Lung (tissue), 12 donors: ENCODE data around the gene SRC. TPM values are rescaled to one million over a fixed set of nuclear protein-coding genes. Genes with fewer than 3 reads are reported as not detected.

Experiments used
- ATAC-seq: fragments of 200-7000 bp; cut with Tn5 transposase; one replicate; pipeline ENCODE4 v1.9.1; 2020; ENCODE audit warnings: moderate number of reproducible peaks; ENCODE audit not compliant: insufficient read depth, low FRiP score
- DNase-seq, 3 donors: peaks; one replicate each; pipeline ENCODE4 v3.0.0-alpha.2; 2013 to 2017
- H3K27ac ChIP-seq, 2 donors: one replicate each; pipeline ENCODE4 v1.5.1; 2013; ENCODE audit warnings: mild to moderate bottlenecking in 2 of 2, moderate library complexity in 2 of 2, control low read depth in 1 of 2, inconsistent platforms in 1 of 2, low read depth in 1 of 2, low read length in 1 of 2
- H3K27me3 ChIP-seq, 3 donors: one replicate each; pipeline ENCODE4 v1.5.1; 2013; ENCODE audit warnings: low read length in 2 of 3; ENCODE audit not compliant: control insufficient read depth in 3 of 3, insufficient read depth in 3 of 3
- H3K36me3 ChIP-seq, 4 donors: one replicate each; pipeline ENCODE4 v1.5.1; 2013; ENCODE audit warnings: low read length in 4 of 4, mild to moderate bottlenecking in 1 of 4, moderate library complexity in 1 of 4; ENCODE audit not compliant: control insufficient read depth in 4 of 4, insufficient read depth in 4 of 4
- H3K4me1 ChIP-seq, 5 donors: one replicate each; pipeline ENCODE4 v1.5.1; 2013; ENCODE audit warnings: low read length in 5 of 5, mild to moderate bottlenecking in 2 of 5, moderate library complexity in 1 of 5; ENCODE audit not compliant: control insufficient read depth in 5 of 5, insufficient read depth in 5 of 5
- H3K4me3 ChIP-seq: one replicate; pipeline ENCODE4 v1.5.1; 2013; ENCODE audit warnings: mild to moderate bottlenecking, control low read depth, moderate library complexity
- H3K9ac ChIP-seq, 2 donors: one replicate each; pipeline ENCODE4 v1.5.1; 2013; ENCODE audit warnings: low read length in 2 of 2, control low read depth in 1 of 2; ENCODE audit not compliant: insufficient read depth in 1 of 2
- H3K9me3 ChIP-seq, 4 donors: one replicate each; pipeline ENCODE4 v1.5.1; 2013; ENCODE audit warnings: low read length in 3 of 4, mild to moderate bottlenecking in 1 of 4, moderate library complexity in 1 of 4; ENCODE audit not compliant: control insufficient read depth in 4 of 4, insufficient read depth in 3 of 4
- WGBS, 2 donors: extraction: QIAGEN DNeasy Blood & Tissue Kit; methylation state at CpG; one replicate each; pipeline ENCODE4 v1.1.7; 2013; 5-methylcytosine and 5-hydroxymethylcytosine counted together
- polyA plus RNA-seq, 2 donors: library from polyadenylated mRNA; stranded (reverse); fragments of 200-250 nt; gene quantifications; one replicate each; pipeline ENCODE4 v1.2.1, GENCODE V29; 2013
- total RNA-seq, 2 donors: library from RNA; depleted of rRNA in 1 of 2; stranded (reverse); fragments of >200 nt in 1 of 2; gene quantifications; one replicate each; pipeline ENCODE4 v1.2.1, GENCODE V29; 2014 to 2021
- TF ChIP-seq, protein P1 (sequence below): IDR thresholded peaks from 2 replicates; pipeline ENCODE4 v1.5.1; 2012; ENCODE audit warnings: mild to moderate bottlenecking; ENCODE audit errors: control extremely low read depth, extremely low read depth
- donor health status: control.
- donor health status: control.
- donor health status: Bipolar disorder and iron deficiency.
- donor health status: healthy.
- donor health status: DM: yes; HTN: yes; CAD: no.

Gene SRC
- total and polyA plus RNA-seq, 4 donors = 35.6 to 69.5 (median 50.1) TPM

DNA sequence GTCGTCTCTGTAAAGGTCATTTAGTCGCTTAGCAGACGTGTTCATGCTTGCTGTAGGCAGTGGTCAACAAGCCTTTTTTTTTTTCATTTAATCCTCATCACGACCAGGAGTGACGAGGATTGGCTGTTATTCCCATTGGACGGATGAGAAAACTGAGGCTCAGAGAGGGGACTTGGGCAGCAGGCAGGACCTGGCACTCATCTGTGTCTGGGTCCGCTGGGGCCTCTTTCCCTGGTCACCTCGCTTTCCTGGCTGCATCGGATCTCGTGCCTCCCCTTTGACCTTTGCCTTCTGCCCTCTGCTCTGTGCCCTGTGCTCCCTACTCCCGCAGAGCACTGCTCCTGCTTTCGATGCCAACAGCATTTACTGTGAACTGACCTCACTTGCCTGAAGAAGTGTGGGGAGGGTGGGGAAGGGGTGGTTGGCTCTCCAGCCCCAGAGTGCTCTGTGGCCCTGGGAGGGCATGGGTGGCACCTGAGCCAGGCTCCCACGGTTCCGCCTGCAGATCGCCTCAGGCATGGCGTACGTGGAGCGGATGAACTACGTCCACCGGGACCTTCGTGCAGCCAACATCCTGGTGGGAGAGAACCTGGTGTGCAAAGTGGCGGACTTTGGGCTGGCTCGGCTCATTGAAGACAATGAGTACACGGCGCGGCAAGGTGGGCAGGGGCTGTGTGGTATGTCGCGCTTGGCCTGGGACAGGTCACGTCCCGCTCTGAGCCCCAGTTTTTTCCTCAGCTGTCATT, 56.2 kb downstream of the SRC start:
- Histone ChIP-seq H3K4me1 (peaks cover 0 to 7% (median 0%) of the 10 kb centered on the region in 5 donors), H3K27ac (no peak overlapping the region), H3K36me3 (peaks cover 0 to 52% (median 21%) of the 10 kb centered on the region in 4 donors), H3K9me3 (no peaks in the 10 kb centered on the region), H3K9ac (no peak overlapping the region), H3K27me3 (no peaks in the 10 kb centered on the region), H3K4me3 (no peak overlapping the region)
- DNase-seq = no peak
- WGBS, 2 donors = 90 to 91% methylated on average over 30 of the region's 30 CpGs
- TF ChIP-seq, protein P1, sequence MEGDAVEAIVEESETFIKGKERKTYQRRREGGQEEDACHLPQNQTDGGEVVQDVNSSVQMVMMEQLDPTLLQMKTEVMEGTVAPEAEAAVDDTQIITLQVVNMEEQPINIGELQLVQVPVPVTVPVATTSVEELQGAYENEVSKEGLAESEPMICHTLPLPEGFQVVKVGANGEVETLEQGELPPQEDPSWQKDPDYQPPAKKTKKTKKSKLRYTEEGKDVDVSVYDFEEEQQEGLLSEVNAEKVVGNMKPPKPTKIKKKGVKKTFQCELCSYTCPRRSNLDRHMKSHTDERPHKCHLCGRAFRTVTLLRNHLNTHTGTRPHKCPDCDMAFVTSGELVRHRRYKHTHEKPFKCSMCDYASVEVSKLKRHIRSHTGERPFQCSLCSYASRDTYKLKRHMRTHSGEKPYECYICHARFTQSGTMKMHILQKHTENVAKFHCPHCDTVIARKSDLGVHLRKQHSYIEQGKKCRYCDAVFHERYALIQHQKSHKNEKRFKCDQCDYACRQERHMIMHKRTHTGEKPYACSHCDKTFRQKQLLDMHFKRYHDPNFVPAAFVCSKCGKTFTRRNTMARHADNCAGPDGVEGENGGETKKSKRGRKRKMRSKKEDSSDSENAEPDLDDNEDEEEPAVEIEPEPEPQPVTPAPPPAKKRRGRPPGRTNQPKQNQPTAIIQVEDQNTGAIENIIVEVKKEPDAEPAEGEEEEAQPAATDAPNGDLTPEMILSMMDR = no peak
- no peak for ATAC-seq

DNA sequence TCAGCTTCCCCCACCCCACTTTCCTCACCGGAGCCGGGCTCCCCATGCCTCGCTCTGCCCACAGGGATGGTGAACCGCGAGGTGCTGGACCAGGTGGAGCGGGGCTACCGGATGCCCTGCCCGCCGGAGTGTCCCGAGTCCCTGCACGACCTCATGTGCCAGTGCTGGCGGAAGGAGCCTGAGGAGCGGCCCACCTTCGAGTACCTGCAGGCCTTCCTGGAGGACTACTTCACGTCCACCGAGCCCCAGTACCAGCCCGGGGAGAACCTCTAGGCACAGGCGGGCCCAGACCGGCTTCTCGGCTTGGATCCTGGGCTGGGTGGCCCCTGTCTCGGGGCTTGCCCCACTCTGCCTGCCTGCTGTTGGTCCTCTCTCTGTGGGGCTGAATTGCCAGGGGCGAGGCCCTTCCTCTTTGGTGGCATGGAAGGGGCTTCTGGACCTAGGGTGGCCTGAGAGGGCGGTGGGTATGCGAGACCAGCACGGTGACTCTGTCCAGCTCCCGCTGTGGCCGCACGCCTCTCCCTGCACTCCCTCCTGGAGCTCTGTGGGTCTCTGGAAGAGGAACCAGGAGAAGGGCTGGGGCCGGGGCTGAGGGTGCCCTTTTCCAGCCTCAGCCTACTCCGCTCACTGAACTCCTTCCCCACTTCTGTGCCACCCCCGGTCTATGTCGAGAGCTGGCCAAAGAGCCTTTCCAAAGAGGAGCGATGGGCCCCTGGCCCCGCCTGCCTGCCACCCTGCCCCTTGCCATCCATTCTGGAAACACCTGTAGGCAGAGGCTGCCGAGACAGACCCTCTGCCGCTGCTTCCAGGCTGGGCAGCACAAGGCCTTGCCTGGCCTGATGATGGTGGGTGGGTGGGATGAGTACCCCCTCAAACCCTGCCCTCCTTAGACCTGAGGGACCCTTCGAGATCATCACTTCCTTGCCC, 57.4 kb downstream of the SRC start:
- Histone ChIP-seq H3K4me3 (no peak overlapping the region), H3K36me3 (peaks cover 0 to 41% (median 17%) of the 10 kb centered on the region in 4 donors), H3K27me3 (peaks cover 0 to 1% (median 0%) of the 10 kb centered on the region in 3 donors), H3K27ac (no peak overlapping the region), H3K4me1 (peaks cover 0 to 17% (median 3%) of the 10 kb centered on the region in 5 donors), H3K9me3 (no peaks in the 10 kb centered on the region), H3K9ac (no peak overlapping the region)
- WGBS, 2 donors = 94 to 95% methylated on average over 37 of the region's 37 CpGs
- DNase-seq = no peak
- TF ChIP-seq, protein P1 = no peak
- ATAC-seq = no peak

DNA sequence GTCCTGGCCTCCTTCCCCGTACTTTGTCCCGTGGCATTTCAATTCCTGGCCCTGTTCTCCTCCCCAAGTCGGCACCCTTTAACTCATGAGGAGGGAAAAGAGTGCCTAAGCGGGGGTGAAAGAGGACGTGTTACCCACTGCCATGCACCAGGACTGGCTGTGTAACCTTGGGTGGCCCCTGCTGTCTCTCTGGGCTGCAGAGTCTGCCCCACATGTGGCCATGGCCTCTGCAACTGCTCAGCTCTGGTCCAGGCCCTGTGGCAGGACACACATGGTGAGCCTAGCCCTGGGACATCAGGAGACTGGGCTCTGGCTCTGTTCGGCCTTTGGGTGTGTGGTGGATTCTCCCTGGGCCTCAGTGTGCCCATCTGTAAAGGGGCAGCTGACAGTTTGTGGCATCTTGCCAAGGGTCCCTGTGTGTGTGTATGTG, 58.5 kb downstream of the SRC start:
- TF ChIP-seq, protein P1 = no peak
- ATAC-seq (no peak), DNase-seq (no peak)
- H3K27me3 ChIP-seq = peaks cover 0 to 12% (median 0%) of the 10 kb centered on the region in 3 donors
- peaks cover 0 to 19% (median 7%) of the 10 kb centered on the region in 5 donors for H3K4me1 ChIP-seq
- no peak overlapping the region for H3K9ac ChIP-seq
- WGBS, 2 donors = 92 to 94% methylated on average over 6 of the region's 6 CpGs
- H3K36me3 ChIP-seq = peaks cover 0 to 37% (median 17%) of the 10 kb centered on the region in 4 donors
- H3K4me3 ChIP-seq = no peak overlapping the region
- H3K9me3 ChIP-seq = no peaks in the 10 kb centered on the region
- no peak overlapping the region for H3K27ac ChIP-seq
